Upper lobe of left lung (tissue), 4 donors: ENCODE measurements around the gene ARAF.

Source experiments
- EP300 ChIP-seq, 4 donors: sonication (generic); formaldehyde crosslinking; IDR thresholded peaks; one replicate each; pipeline ENCODE4 v1.5.1; 2017; ENCODE audit warnings: antibody characterized with exemption in 4 of 4, control low read depth in 2 of 4
- POLR2A ChIP-seq, 4 donors: fragments of 450-650 bp; IDR thresholded peaks; one replicate each; pipeline ENCODE4 v1.5.1; 2016 to 2017; ENCODE audit warnings: antibody characterized with exemption in 4 of 4, mild to moderate bottlenecking in 2 of 4
- TF ChIP-seq, protein P1 (sequence below), 6 experiments: fragments of 450-650 bp in 4 of 6; fragments of 200-600 bp in 2 of 6; sonication (generic) in 2 of 6; IDR thresholded peaks; one replicate each; pipeline ENCODE4 v1.5.1; 2016 to 2019; ENCODE audit warnings: antibody characterized with exemption in 6 of 6

GRCh38 chrX:47572773-47573340 is 11.9 kb downstream of the ARAF start:
- TF ChIP-seq, protein P1, sequence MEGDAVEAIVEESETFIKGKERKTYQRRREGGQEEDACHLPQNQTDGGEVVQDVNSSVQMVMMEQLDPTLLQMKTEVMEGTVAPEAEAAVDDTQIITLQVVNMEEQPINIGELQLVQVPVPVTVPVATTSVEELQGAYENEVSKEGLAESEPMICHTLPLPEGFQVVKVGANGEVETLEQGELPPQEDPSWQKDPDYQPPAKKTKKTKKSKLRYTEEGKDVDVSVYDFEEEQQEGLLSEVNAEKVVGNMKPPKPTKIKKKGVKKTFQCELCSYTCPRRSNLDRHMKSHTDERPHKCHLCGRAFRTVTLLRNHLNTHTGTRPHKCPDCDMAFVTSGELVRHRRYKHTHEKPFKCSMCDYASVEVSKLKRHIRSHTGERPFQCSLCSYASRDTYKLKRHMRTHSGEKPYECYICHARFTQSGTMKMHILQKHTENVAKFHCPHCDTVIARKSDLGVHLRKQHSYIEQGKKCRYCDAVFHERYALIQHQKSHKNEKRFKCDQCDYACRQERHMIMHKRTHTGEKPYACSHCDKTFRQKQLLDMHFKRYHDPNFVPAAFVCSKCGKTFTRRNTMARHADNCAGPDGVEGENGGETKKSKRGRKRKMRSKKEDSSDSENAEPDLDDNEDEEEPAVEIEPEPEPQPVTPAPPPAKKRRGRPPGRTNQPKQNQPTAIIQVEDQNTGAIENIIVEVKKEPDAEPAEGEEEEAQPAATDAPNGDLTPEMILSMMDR (IDR thresholded peaks at IDR 0.05): no peak
- TF ChIP-seq EP300 (IDR thresholded peaks at IDR 0.05) (no peak), POLR2A (IDR thresholded peaks at IDR 0.05) (no peak)
